Measurements from ENCODE around the gene RLN1.
"Not testable (repeated sequence)": the region's sequence is repeated elsewhere in the genome, so short reads cannot be mapped to it uniquely, and the experiment has no call there.

RLN1 gene

GRCh38 chr9:5338992-5339981 is at the start of gene RLN1:
RLN1 (minus strand) TSS chr9:5339876; CDS start chr9:5339746, 130 bp downstream.
- DNase-seq (ENCODE audit: low read depth in 3 of 3, low spot score in 1 of 3), result not testable (repeated sequence)

- no peak for DNase-seq (ENCODE audit: low read depth in 3 of 3, low spot score in 1 of 3)
Measured at GRCh38 chr9:5389109-5389732, 49.5 kb upstream of the RLN1 start.

GRCh38 chr9:5388026-5388819 is 48.5 kb upstream of the RLN1 start:
- DNase-seq (ENCODE audit: low read depth in 3 of 3, low spot score in 1 of 3), result no peak

GRCh38 chr9:5384436-5384835 is 44.8 kb upstream of the RLN1 start:
- DNase-seq (ENCODE audit: low read depth in 3 of 3, low spot score in 1 of 3), result no peak

GRCh38 chr9:5382479-5382878 is 42.8 kb upstream of the RLN1 start:
- no peak for DNase-seq (ENCODE audit: low read depth in 3 of 3, low spot score in 1 of 3)

- no peak for DNase-seq (ENCODE audit: low read depth in 3 of 3, low spot score in 1 of 3)
Measured at GRCh38 chr9:5375790-5376477, 36.3 kb upstream of the RLN1 start.

GRCh38 chr9:5375091-5375490 is 35.4 kb upstream of the RLN1 start:
- no peak for DNase-seq (ENCODE audit: low read depth in 3 of 3, low spot score in 1 of 3)

GRCh38 chr9:5364294-5365024 is 24.8 kb upstream of the RLN1 start:
- DNase-seq (ENCODE audit: low read depth in 3 of 3, low spot score in 1 of 3), result no peak

GRCh38 chr9:5361326-5362010 is 21.8 kb upstream of the RLN1 start:
- no peak for DNase-seq (ENCODE audit: low read depth in 3 of 3, low spot score in 1 of 3)

GRCh38 chr9:5360341-5360740 is 20.7 kb upstream of the RLN1 start:
- no peak for DNase-seq (ENCODE audit: low read depth in 3 of 3, low spot score in 1 of 3)

- DNase-seq (ENCODE audit: low read depth in 3 of 3, low spot score in 1 of 3), result no peak
Measured at GRCh38 chr9:5357431-5358105, 17.9 kb upstream of the RLN1 start.

- no peak for DNase-seq (ENCODE audit: low read depth in 3 of 3, low spot score in 1 of 3)
Measured at GRCh38 chr9:5355817-5356216, 16.1 kb upstream of the RLN1 start.

GRCh38 chr9:5355226-5355625 is 15.6 kb upstream of the RLN1 start:
- DNase-seq (ENCODE audit: low read depth in 3 of 3, low spot score in 1 of 3), result no peak

- DNase-seq (ENCODE audit: low read depth in 3 of 3, low spot score in 1 of 3), result no peak
Measured at GRCh38 chr9:5354184-5354583, 14.5 kb upstream of the RLN1 start.

- no peak for DNase-seq (ENCODE audit: low read depth in 3 of 3, low spot score in 1 of 3)
Measured at GRCh38 chr9:5352637-5353248, 13.1 kb upstream of the RLN1 start.

GRCh38 chr9:5336688-5337087 is 3.0 kb downstream of the RLN1 start:
- no peak for DNase-seq (ENCODE audit: low read depth in 3 of 3, low spot score in 1 of 3)

GRCh38 chr9:5331276-5331675 is 8.4 kb downstream of the RLN1 start:
- not testable (repeated sequence) for DNase-seq (ENCODE audit: low read depth in 3 of 3, low spot score in 1 of 3)

- DNase-seq (ENCODE audit: low read depth in 3 of 3, low spot score in 1 of 3), result no peak
Measured at GRCh38 chr9:5326893-5327548, 12.7 kb downstream of the RLN1 start.
